DMS153 treated with DMSO at 0.1 percent for 48 hours (cell line): ENCODE measurements around the gene PRG2.

Experiments
- DNase-seq: peaks from one replicate; lab custom pipeline; 2025; ENCODE audit not compliant: unreplicated experiment; lab: John Stamatoyannopoulos, UW

The PRG2 gene

GRCh38 chr11:57390535-57390934, at the start of gene PRG2:
PRG2 (minus strand) TSS chr11:57390650; CDS start chr11:57389944, 706 bp downstream.
- no peak for DNase-seq

- DNase-seq, result no peak
Measured at GRCh38 chr11:57439786-57440185, 49.3 kb upstream of the PRG2 start.

- no peak for DNase-seq
Measured at GRCh38 chr11:57438345-57439285, 48.2 kb upstream of the PRG2 start.

GRCh38 chr11:57436031-57436430, 45.6 kb upstream of the PRG2 start:
- DNase-seq, result no peak

- no peak for DNase-seq
Measured at GRCh38 chr11:57434640-57435546, 44.4 kb upstream of the PRG2 start.

GRCh38 chr11:57432714-57433163, 42.3 kb upstream of the PRG2 start:
- DNase-seq, result no peak

- DNase-seq, result no peak
Measured at GRCh38 chr11:57432149-57432561, 41.7 kb upstream of the PRG2 start.

GRCh38 chr11:57430952-57431351, 40.5 kb upstream of the PRG2 start:
- DNase-seq, result no peak

- DNase-seq, result peak; percentile 31
Measured at GRCh38 chr11:57429946-57430345, 39.5 kb upstream of the PRG2 start.

- DNase-seq, result no peak
Measured at GRCh38 chr11:57428643-57429042, 38.2 kb upstream of the PRG2 start.

GRCh38 chr11:57427727-57428082, 37.3 kb upstream of the PRG2 start:
- DNase-seq, result no peak

GRCh38 chr11:57426929-57427726, 36.7 kb upstream of the PRG2 start, which contains the start of gene SLC43A3:
SLC43A3 (minus strand) TSS chr11:57427121; CDS start chr11:57426172, 949 bp downstream.
- peak; percentile 28 for DNase-seq

- peak; percentile 34 for DNase-seq
Measured at GRCh38 chr11:57426439-57426928, 36.0 kb upstream of the PRG2 start.

GRCh38 chr11:57425565-57426438, 35.4 kb upstream of the PRG2 start:
- DNase-seq, result no peak

GRCh38 chr11:57424792-57425564, 34.5 kb upstream of the PRG2 start:
- DNase-seq, result peak; percentile 34

GRCh38 chr11:57424137-57424791, 33.8 kb upstream of the PRG2 start:
- DNase-seq, result no peak

- no peak for DNase-seq
Measured at GRCh38 chr11:57422669-57423068, 32.2 kb upstream of the PRG2 start.

- DNase-seq, result no peak
Measured at GRCh38 chr11:57421805-57422204, 31.4 kb upstream of the PRG2 start.
